Measurements from ENCODE around the gene RHOBTB1.

The RHOBTB1 gene

GRCh38 chr10:60877061-60877776, 66.8 kb downstream of the RHOBTB1 start:
- no peak for TF ChIP-seq TAF1 (IDR thresholded peaks at IDR 0.05; ENCODE audit: borderline replicate concordance, insufficient read depth, low read length)
- no peak for TF ChIP-seq REST (IDR thresholded peaks at IDR 0.05; ENCODE audit: insufficient read depth in 1 of 2, low read depth in 2 of 2, low read length in 2 of 2)
- TF ChIP-seq FOXP2 (optimal IDR thresholded peaks at IDR 0.05; ENCODE audit: borderline replicate concordance, extremely low read depth, extremely low read length, insufficient read depth) = no peak
- no peak for TF ChIP-seq POLR2AphosphoS5 (IDR thresholded peaks at IDR 0.05; ENCODE audit: low read depth, low read length)
- no peak for TF ChIP-seq SIN3A (IDR thresholded peaks at IDR 0.05; ENCODE audit: borderline replicate concordance, insufficient read depth, low read length)

GRCh38 chr10:60873758-60874157, 70.2 kb downstream of the RHOBTB1 start:
- TF ChIP-seq TAF1 (IDR thresholded peaks at IDR 0.05; ENCODE audit: borderline replicate concordance, insufficient read depth, low read length) (no peak), FOXP2 (optimal IDR thresholded peaks at IDR 0.05; ENCODE audit: borderline replicate concordance, extremely low read depth, extremely low read length, insufficient read depth) (no peak), SIN3A (IDR thresholded peaks at IDR 0.05; ENCODE audit: borderline replicate concordance, insufficient read depth, low read length) (no peak)

- TF ChIP-seq FOXP2 (optimal IDR thresholded peaks at IDR 0.05; ENCODE audit: borderline replicate concordance, extremely low read depth, extremely low read length, insufficient read depth) (no peak), POLR2AphosphoS5 (IDR thresholded peaks at IDR 0.05; ENCODE audit: low read depth, low read length) (no peak), SIN3A (IDR thresholded peaks at IDR 0.05; ENCODE audit: borderline replicate concordance, insufficient read depth, low read length) (no peak), TAF1 (IDR thresholded peaks at IDR 0.05; ENCODE audit: borderline replicate concordance, insufficient read depth, low read length) (no peak), REST (IDR thresholded peaks at IDR 0.05; ENCODE audit: insufficient read depth in 1 of 2, low read depth in 2 of 2, low read length in 2 of 2) (no peak)
Measured at GRCh38 chr10:60872451-60872850, 71.5 kb downstream of the RHOBTB1 start.

GRCh38 chr10:60871215-60871614, 72.8 kb downstream of the RHOBTB1 start:
- TF ChIP-seq SIN3A (IDR thresholded peaks at IDR 0.05; ENCODE audit: borderline replicate concordance, insufficient read depth, low read length) = no peak
- TF ChIP-seq FOXP2 (optimal IDR thresholded peaks at IDR 0.05; ENCODE audit: borderline replicate concordance, extremely low read depth, extremely low read length, insufficient read depth) = no peak
- no peak for TF ChIP-seq POLR2AphosphoS5 (IDR thresholded peaks at IDR 0.05; ENCODE audit: low read depth, low read length)
- TF ChIP-seq TAF1 (IDR thresholded peaks at IDR 0.05; ENCODE audit: borderline replicate concordance, insufficient read depth, low read length) = no peak
- TF ChIP-seq REST (IDR thresholded peaks at IDR 0.05; ENCODE audit: insufficient read depth in 1 of 2, low read depth in 2 of 2, low read length in 2 of 2) = no peak

DNA sequence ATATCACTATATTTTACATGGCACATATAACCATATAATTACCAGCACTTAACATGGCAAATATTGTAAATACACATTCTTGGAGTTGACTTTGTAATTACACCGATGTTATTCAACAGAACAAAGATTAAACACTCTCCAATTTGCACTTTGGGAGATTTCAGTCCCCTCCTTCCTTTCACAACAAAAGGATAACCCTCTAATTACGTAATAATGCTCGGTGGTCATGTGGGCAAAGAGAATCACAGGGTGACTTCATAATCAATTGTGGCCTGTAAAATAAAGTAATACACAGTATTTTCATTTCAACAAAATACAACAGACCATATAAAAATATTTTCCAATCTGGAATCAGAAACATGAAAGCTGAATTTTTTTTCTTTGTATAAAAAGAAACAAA, 73.2 kb downstream of the RHOBTB1 start:
- no peak for TF ChIP-seq POLR2AphosphoS5 (IDR thresholded peaks at IDR 0.05; ENCODE audit: low read depth, low read length)
- no peak for TF ChIP-seq SIN3A (IDR thresholded peaks at IDR 0.05; ENCODE audit: borderline replicate concordance, insufficient read depth, low read length)
- no peak for TF ChIP-seq TAF1 (IDR thresholded peaks at IDR 0.05; ENCODE audit: borderline replicate concordance, insufficient read depth, low read length)
- TF ChIP-seq REST (IDR thresholded peaks at IDR 0.05; ENCODE audit: insufficient read depth in 1 of 2, low read depth in 2 of 2, low read length in 2 of 2) = no peak
- TF ChIP-seq FOXP2 (optimal IDR thresholded peaks at IDR 0.05; ENCODE audit: borderline replicate concordance, extremely low read depth, extremely low read length, insufficient read depth) = no peak
